ENCODE measurements around the gene AGPAT3.
A peak's percentile ranks its signal among the peaks of the same experiment; 100 is the strongest.

The AGPAT3 gene

GRCh38 chr21:43958364-43959158, 93.5 kb downstream of the AGPAT3 start (continued):
- TF ChIP-seq ZNF280D (tag by site-specific recombination; IDR thresholded peaks at IDR 0.05): no peak
- TF ChIP-seq ZNF488 (tag by site-specific recombination; IDR thresholded peaks at IDR 0.05): no peak
- TF ChIP-seq ZBTB10 (tag by site-specific recombination; IDR thresholded peaks at IDR 0.05): no peak
- TF ChIP-seq ZNF114 (tag by site-specific recombination; IDR thresholded peaks at IDR 0.05): 0 out of 2 replicates have a peak, but pooled peaks have one; percentile 8
- no peak for TF ChIP-seq YY1 (tag by site-specific recombination; IDR thresholded peaks at IDR 0.05)
- TF ChIP-seq ZNF423 (tag by site-specific recombination; IDR thresholded peaks at IDR 0.05): no peak
- TF ChIP-seq ZNF18 (tag by site-specific recombination; IDR thresholded peaks at IDR 0.05): peak; percentile 57; the same call in 1 of the 2 replicates
- no peak for TF ChIP-seq ZNF658 (tag by site-specific recombination; IDR thresholded peaks at IDR 0.05)
- TF ChIP-seq HOXA7 (CRISPR knock-in tag; IDR thresholded peaks at IDR 0.05; ENCODE audit: borderline replicate concordance): no peak
- TF ChIP-seq BCL11A (tag by site-specific recombination; IDR thresholded peaks at IDR 0.05; ENCODE audit: low read depth): no peak
- no peak for TF ChIP-seq ZNF391 (tag by site-specific recombination; IDR thresholded peaks at IDR 0.05; ENCODE audit: borderline replicate concordance, low read depth)
- TF ChIP-seq BCL6B (tag by site-specific recombination; IDR thresholded peaks at IDR 0.05): no peak
- no peak for TF ChIP-seq ZBTB20 (tag by site-specific recombination; IDR thresholded peaks at IDR 0.05)
- 0 out of 2 replicates have a peak, but pooled peaks have one; percentile 69 for TF ChIP-seq ZNF354C (tag by site-specific recombination; IDR thresholded peaks at IDR 0.05; ENCODE audit: borderline replicate concordance, low read depth)
- TF ChIP-seq KLF16 (tag by site-specific recombination; IDR thresholded peaks at IDR 0.05): no peak
- peak; percentile 35 for TF ChIP-seq ZNF175 (tag by site-specific recombination; IDR thresholded peaks at IDR 0.05)
- no peak for TF ChIP-seq ZNF610 (tag by site-specific recombination; IDR thresholded peaks at IDR 0.05; ENCODE audit: borderline replicate concordance)
- no peak for TF ChIP-seq ZNF302 (tag by site-specific recombination; IDR thresholded peaks at IDR 0.05; ENCODE audit: low read depth)
- TF ChIP-seq PRDM6 (tag by site-specific recombination; IDR thresholded peaks at IDR 0.05): no peak
- TF ChIP-seq ZFP41 (tag by site-specific recombination; IDR thresholded peaks at IDR 0.05; ENCODE audit: borderline replicate concordance): no peak
- TF ChIP-seq ZNF223 (tag by site-specific recombination; IDR thresholded peaks at IDR 0.05): no peak
- TF ChIP-seq SCRT1 (tag by site-specific recombination; IDR thresholded peaks at IDR 0.05; ENCODE audit: borderline replicate concordance): no peak
- no peak for TF ChIP-seq ZIC2 (tag by site-specific recombination; IDR thresholded peaks at IDR 0.05)
- no peak for TF ChIP-seq GLI2 (tag by site-specific recombination; IDR thresholded peaks at IDR 0.05; ENCODE audit: borderline replicate concordance, low read depth)
- TF ChIP-seq ZBTB48 (tag by site-specific recombination; IDR thresholded peaks at IDR 0.05): no peak
- TF ChIP-seq ZNF585B (tag by site-specific recombination; IDR thresholded peaks at IDR 0.05): no peak; the same call in 1 of the 2 replicates
- TF ChIP-seq YY2 (tag by site-specific recombination; IDR thresholded peaks at IDR 0.05): no peak
